CD4-positive, alpha-beta T cell (primary cell): ENCODE data around the gene DNAJC22. TPM values are rescaled to one million over a fixed set of nuclear protein-coding genes. Genes with fewer than 3 reads are reported as not detected.
A peak's percentile ranks its signal among the peaks of the same experiment; 100 is the strongest.
"Not testable (repeated sequence)": the region's sequence is repeated elsewhere in the genome, so short reads cannot be mapped to it uniquely, and the experiment has no call there.

ENCODE experiments used
- ATAC-seq: fragments of 200-7000 bp; cut with Tn5 transposase; one replicate; pipeline ENCODE4 v1.10.0; 2022; ENCODE audit warnings: mild to moderate bottlenecking; ENCODE audit not compliant: poor library complexity
- CTCF ChIA-PET: fragments of 350-600 bp; sonication (Branson Sonifier 250); formaldehyde crosslinking; loops from one replicate; lab custom pipeline; 2021; ENCODE audit warnings: antibody characterized with exemption, inconsistent platforms; lab: Charles Lee
- POLR2A ChIA-PET: fragments of 350-600 bp; sonication (Branson Sonifier 250); formaldehyde crosslinking; loops from one replicate; lab custom pipeline; 2021; ENCODE audit warnings: antibody characterized with exemption, inconsistent platforms; lab: Charles Lee
- DNase-seq, 14 experiments: peaks; one replicate each; pipeline ENCODE4 v3.0.0-alpha.2; 2013 to 2020; ENCODE audit warnings: mixed read lengths in 2 of 14
- H3K27ac ChIP-seq, 2 donors: one replicate each; pipeline versions ENCODE4 v1.5.1 to v1.7.0; 2013; ENCODE audit warnings: low read length in 2 of 2, low read depth in 1 of 2, mild to moderate bottlenecking in 1 of 2
- H3K27me3 ChIP-seq, 2 experiments: 1 replicate in 1 of 2; 2 replicates in 1 of 2; pipeline versions ENCODE4 v1.6.1 to v1.7.0; 2013; ENCODE audit warnings: low read length in 2 of 2, control low read depth in 1 of 2, mild to moderate bottlenecking in 1 of 2, moderate library complexity in 1 of 2; ENCODE audit not compliant: insufficient read depth in 2 of 2, control insufficient read depth in 1 of 2
- H3K36me3 ChIP-seq: one replicate; pipeline ENCODE4 v1.6.1; 2013; ENCODE audit warnings: low read length, control low read depth; ENCODE audit not compliant: insufficient read depth
- H3K4me1 ChIP-seq: one replicate; pipeline ENCODE4 v1.6.1; 2013; ENCODE audit warnings: low read length, control low read depth; ENCODE audit not compliant: insufficient read depth
- H3K4me3 ChIP-seq: one replicate; pipeline ENCODE4 v1.5.1; 2013; ENCODE audit warnings: mild to moderate bottlenecking, low read length, moderate library complexity
- H3K9me3 ChIP-seq, 2 experiments: 1 replicate in 1 of 2; 2 replicates in 1 of 2; pipeline versions ENCODE4 v1.6.1 to v1.7.0; 2013; ENCODE audit warnings: low read length in 2 of 2, mild to moderate bottlenecking in 2 of 2, control low read depth in 1 of 2, moderate library complexity in 1 of 2; ENCODE audit not compliant: control insufficient read depth in 1 of 2, insufficient read depth in 1 of 2
- H3K27ac Mint-ChIP-seq: one replicate; pipeline ENCODE4 v1.8.0; 2020; ENCODE audit warnings: mixed read lengths
- H3K27me3 Mint-ChIP-seq: one replicate; pipeline ENCODE4 v1.8.0; 2021; ENCODE audit warnings: mixed read lengths
- H3K36me3 Mint-ChIP-seq: one replicate; pipeline ENCODE4 v1.8.0; 2021; ENCODE audit warnings: low read depth, mixed read lengths
- H3K4me1 Mint-ChIP-seq: one replicate; pipeline ENCODE4 v1.8.0; 2021; ENCODE audit warnings: low read depth, mixed read lengths
- H3K4me3 Mint-ChIP-seq: one replicate; pipeline ENCODE4 v1.8.0; 2020; ENCODE audit warnings: mild to moderate bottlenecking, mixed read lengths
- H3K9me3 Mint-ChIP-seq: one replicate; pipeline ENCODE4 v1.8.0; 2020; ENCODE audit warnings: mixed read lengths
- intact Hi-C, 2 experiments: fragments of 100-400 bp; cut with DNase I in 1 of 2; cut with micrococcal nuclease in 1 of 2; formaldehyde crosslinking; loops; one replicate each; pipeline versions ENCODE4 v1.15.1 to v1.9.0; 2023 to 2025; cut with DNase I, micrococcal nuclease
- total RNA-seq, 174 experiments: library from RNA in 2 of 174; stranded (reverse) in 2 of 174; gene quantifications; one replicate each; pipeline ENCODE4 v1.2.3 and lab custom pipeline; 2021 to 2026
- TF ChIP-seq, protein P1 (sequence below): fragments of 200-600 bp; IDR thresholded peaks from one replicate; pipeline ENCODE4 v1.8.0; 2022; ENCODE audit warnings: antibody characterized with exemption, mild to moderate bottlenecking

Gene DNAJC22
- total RNA-seq, 2 experiments from 2014 or later: not detected

DNA sequence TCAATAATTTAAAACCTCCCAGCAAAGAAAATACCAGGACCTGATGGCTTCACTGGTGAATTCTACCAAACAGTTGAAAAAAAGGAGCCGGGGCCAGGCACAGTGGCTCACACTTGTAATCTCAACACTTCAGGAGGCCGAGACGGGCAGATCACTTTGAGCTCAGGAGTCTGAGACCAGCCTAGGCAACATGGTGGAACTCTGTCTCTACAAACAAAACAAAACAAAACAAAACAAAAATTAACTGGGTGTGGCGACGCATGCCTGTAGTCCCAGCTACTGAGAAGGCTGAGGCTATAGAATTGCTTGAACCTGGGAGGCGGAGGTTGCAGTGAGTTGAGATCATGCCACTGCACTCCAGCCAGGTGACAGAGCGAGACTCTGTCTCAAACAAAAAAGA is 37.3 kb upstream of the DNAJC22 start:
- Histone ChIP-seq H3K27ac (no peak overlapping the region), H3K9me3 (no peaks in the 10 kb centered on the region), H3K4me1 (no peaks in the 10 kb centered on the region), H3K4me3 (no peak overlapping the region), H3K27me3 (peaks cover 1 to 4% of the 10 kb centered on the region in 2 experiments), H3K36me3 (no peaks in the 10 kb centered on the region)
- DNase-seq (no peak), ATAC-seq (no peak)
- peaks cover 43% of the 10 kb centered on the region for H3K27me3 Mint-ChIP-seq
- no peaks in the 10 kb centered on the region for H3K9me3 Mint-ChIP-seq
- H3K4me3 Mint-ChIP-seq: no peak overlapping the region
- TF ChIP-seq, protein P1, sequence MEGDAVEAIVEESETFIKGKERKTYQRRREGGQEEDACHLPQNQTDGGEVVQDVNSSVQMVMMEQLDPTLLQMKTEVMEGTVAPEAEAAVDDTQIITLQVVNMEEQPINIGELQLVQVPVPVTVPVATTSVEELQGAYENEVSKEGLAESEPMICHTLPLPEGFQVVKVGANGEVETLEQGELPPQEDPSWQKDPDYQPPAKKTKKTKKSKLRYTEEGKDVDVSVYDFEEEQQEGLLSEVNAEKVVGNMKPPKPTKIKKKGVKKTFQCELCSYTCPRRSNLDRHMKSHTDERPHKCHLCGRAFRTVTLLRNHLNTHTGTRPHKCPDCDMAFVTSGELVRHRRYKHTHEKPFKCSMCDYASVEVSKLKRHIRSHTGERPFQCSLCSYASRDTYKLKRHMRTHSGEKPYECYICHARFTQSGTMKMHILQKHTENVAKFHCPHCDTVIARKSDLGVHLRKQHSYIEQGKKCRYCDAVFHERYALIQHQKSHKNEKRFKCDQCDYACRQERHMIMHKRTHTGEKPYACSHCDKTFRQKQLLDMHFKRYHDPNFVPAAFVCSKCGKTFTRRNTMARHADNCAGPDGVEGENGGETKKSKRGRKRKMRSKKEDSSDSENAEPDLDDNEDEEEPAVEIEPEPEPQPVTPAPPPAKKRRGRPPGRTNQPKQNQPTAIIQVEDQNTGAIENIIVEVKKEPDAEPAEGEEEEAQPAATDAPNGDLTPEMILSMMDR: no peak
- POLR2A ChIA-PET: no interaction called here
- no peaks in the 10 kb centered on the region for H3K36me3 Mint-ChIP-seq
- H3K27ac Mint-ChIP-seq: no peak overlapping the region
- CTCF ChIA-PET: no interaction called here
- no peaks in the 10 kb centered on the region for H3K4me1 Mint-ChIP-seq
- intact Hi-C loops: no loop called here

DNA sequence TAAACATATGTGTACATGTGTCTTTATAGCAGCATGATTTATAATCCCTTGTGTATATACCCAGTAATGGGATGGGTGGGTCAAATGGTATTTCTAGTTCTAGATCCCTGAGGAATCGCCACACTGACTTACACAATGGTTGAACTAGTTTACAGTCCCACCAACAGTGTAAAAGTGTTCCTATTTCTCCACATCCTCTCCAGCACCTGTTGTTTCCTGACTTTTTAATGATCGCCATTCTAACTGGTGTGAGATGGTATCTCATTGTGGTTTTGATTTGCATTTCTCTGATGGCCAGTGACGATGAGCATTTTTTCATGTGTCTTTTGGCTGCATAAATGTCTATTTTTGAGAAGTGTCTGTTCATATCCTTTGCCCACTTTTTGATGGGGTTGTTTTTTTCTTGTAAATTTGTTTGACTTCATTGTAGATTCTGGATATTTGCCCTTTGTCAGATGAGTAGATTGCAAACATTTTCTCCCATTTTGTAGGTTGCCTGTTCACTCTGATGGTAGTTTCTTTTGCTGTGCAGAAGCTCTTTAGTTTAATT is 36.2 kb upstream of the DNAJC22 start:
- intact Hi-C loops, CTCF ChIA-PET, ATAC-seq, H3K9me3 ChIP-seq, H3K27ac ChIP-seq, H3K27ac Mint-ChIP-seq, H3K4me3 ChIP-seq, H3K4me1 Mint-ChIP-seq, H3K27me3 ChIP-seq, H3K36me3 ChIP-seq, H3K9me3 Mint-ChIP-seq, H3K36me3 Mint-ChIP-seq, DNase-seq, POLR2A ChIA-PET, H3K4me3 Mint-ChIP-seq, H3K4me1 ChIP-seq: not testable (repeated sequence)
- H3K27me3 Mint-ChIP-seq: peaks cover 43% of the 10 kb centered on the region

DNA sequence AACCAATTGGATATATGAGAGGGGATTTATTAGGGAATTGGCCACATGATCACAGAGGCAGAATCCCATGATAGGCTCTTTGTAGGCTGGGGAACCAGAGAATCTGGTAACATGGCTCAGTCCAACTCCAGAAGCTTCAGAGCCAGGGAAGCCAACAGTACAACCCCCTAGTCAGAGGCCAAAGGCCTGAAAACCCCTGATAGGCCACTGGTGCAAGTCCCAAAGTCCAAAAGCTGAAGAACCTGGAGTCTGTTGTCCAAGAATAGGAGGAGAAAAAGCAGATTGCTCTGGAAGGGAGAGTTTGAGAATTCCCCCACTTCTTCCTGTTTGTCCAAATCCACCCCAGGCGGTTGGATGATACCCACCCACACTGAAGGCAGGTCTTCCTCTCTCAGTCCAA is 31.9 kb upstream of the DNAJC22 start:
- ATAC-seq (no peak), DNase-seq (no peak)
- Mint-ChIP-seq H3K27me3 (peaks cover 13% of the 10 kb centered on the region), H3K27ac (no peak overlapping the region), H3K9me3 (no peaks in the 10 kb centered on the region), H3K4me1 (no peaks in the 10 kb centered on the region), H3K36me3 (no peaks in the 10 kb centered on the region), H3K4me3 (no peak overlapping the region)
- intact Hi-C loops: no loop called here
- TF ChIP-seq, protein P1: no peak
- H3K4me1 ChIP-seq: no peaks in the 10 kb centered on the region
- no peak overlapping the region for H3K4me3 ChIP-seq
- H3K27me3 ChIP-seq: no peaks in the 10 kb centered on the region
- CTCF ChIA-PET: no interaction called here
- no peaks in the 10 kb centered on the region for H3K36me3 ChIP-seq
- H3K27ac ChIP-seq: no peak overlapping the region
- H3K9me3 ChIP-seq: no peaks in the 10 kb centered on the region
- POLR2A ChIA-PET: no interaction called here

DNA sequence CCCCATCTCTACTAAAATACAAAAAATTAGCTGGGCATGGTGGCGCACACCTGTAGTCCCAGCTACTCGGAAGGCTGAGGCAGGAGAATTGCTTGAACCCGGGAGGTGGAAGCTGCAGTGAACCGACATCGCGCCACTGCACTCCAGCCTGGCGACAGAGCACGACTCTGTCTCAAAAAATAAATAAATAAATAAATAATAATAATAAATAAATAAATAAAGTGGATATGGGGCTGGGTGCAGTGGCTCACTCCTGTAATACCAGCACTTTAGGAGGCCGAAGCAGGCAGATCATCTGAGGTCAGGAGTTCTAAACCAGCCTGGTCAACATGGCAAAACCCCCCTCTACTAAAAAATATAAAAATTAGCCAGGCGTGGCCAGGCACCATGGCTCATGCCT is 29.6 kb upstream of the DNAJC22 start:
- H3K4me3 Mint-ChIP-seq, H3K9me3 ChIP-seq, H3K36me3 Mint-ChIP-seq, H3K4me1 ChIP-seq, intact Hi-C loops, H3K27ac ChIP-seq, ATAC-seq, H3K4me3 ChIP-seq, H3K4me1 Mint-ChIP-seq, DNase-seq, H3K27me3 ChIP-seq, H3K9me3 Mint-ChIP-seq, H3K36me3 ChIP-seq, H3K27ac Mint-ChIP-seq, H3K27me3 Mint-ChIP-seq, POLR2A ChIA-PET: not testable (repeated sequence)
- CTCF ChIA-PET: interaction anchor here (1.0 kb wide), 1 partner anchor 25 kb away, joined by 3 read pairs; no protein-coding TSS in a partner anchor

DNA sequence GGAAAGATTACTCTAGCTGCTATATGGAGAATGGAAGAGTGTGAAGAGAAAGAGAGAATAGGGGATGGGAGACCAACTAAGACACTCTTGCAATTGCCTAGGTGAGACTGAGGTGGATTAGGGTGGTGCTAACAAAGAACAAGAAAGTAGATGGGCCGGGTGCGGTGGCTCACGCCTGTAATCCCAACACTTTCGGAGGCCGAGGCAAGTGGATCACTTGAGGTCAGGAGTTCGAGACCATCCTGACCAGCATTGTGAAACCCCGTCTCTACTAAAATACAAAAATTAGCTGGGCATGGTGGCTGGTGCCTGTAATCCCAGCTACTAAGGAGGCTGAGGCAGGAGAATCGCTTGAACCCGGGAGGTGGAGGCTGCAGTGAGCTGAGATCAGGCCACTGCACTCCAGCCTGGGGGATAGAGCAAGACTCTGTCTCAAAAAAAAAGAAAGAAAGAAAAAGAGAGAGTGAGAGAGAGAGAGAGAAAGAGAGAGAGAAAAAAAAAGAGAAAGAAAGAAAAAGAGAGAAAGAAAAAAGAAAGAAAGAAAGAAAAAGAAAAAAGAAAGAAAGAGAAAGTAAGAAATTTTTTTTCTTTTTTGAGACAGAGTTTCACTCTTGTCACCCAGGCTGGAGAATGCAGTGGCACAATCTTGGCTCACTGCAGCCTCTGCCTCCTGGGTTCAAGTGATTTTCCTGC is 26.1 kb upstream of the DNAJC22 start:
- POLR2A ChIA-PET, H3K36me3 Mint-ChIP-seq, H3K36me3 ChIP-seq, H3K27me3 Mint-ChIP-seq, H3K27ac ChIP-seq, DNase-seq, H3K9me3 ChIP-seq, CTCF ChIA-PET, H3K4me3 ChIP-seq, H3K9me3 Mint-ChIP-seq, H3K27me3 ChIP-seq, ATAC-seq: not testable (repeated sequence)
- H3K4me1 ChIP-seq: peaks cover 19% of the 10 kb centered on the region
- H3K27ac Mint-ChIP-seq: peak overlapping the region; percentile 16
- H3K4me3 Mint-ChIP-seq: peak overlapping the region; percentile 79
- peaks cover 19% of the 10 kb centered on the region for H3K4me1 Mint-ChIP-seq
- intact Hi-C loops: loop anchor here in 1 of 2 experiments (5.0 kb wide), 1 partner anchor 188 kb away; the partner anchor contains the start of gene TUBA1B
